HG03378 (cell line): ENCODE measurements around the gene CLCF1.

ENCODE experiments used
- ATAC-seq: cut with Tn5 transposase; IDR thresholded peaks from one replicate; pipeline ENCODE4 v1.9.1; 2021; ENCODE audit warnings: mild to moderate bottlenecking, moderate library complexity; ENCODE audit not compliant: unreplicated experiment

The CLCF1 gene

DNA sequence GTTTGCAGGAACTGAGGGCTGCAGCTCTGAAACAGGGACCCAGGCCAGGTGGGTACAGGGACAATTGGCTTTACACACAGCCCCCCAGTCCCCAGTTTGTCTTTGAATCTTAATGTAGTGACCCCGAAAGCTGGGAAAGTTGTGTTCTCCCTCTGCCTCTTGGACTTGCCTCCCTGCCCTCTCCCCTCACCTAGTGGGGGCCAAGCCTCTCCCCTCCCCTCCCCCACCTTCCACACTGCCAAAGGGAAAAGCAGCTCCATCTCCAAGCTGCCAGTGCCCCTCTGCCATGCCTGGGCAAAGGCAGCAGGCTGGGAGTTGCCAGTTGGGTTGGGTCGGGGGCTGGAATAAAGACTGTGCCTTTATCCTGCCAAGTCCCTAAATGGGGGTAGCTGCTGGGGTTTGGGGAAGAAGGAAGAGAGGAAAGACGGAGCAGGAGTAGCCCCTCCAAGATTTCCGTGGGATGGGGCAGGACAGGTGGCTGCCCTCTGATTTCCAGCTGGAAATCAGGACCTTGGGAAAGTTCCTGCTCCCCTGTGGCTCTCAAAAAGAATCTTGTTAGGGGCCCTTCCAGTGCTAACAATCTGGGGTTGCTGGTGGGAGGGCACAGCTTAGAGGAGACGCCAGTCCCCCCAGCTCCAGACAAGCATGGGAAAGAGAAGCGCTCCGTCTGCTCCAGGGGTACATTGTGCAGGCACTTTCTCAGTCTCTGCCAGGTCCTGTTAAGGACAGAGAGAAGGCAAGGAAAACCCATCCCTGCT is 2.8 kb upstream of the CLCF1 start:
- ATAC-seq = no peak

DNA sequence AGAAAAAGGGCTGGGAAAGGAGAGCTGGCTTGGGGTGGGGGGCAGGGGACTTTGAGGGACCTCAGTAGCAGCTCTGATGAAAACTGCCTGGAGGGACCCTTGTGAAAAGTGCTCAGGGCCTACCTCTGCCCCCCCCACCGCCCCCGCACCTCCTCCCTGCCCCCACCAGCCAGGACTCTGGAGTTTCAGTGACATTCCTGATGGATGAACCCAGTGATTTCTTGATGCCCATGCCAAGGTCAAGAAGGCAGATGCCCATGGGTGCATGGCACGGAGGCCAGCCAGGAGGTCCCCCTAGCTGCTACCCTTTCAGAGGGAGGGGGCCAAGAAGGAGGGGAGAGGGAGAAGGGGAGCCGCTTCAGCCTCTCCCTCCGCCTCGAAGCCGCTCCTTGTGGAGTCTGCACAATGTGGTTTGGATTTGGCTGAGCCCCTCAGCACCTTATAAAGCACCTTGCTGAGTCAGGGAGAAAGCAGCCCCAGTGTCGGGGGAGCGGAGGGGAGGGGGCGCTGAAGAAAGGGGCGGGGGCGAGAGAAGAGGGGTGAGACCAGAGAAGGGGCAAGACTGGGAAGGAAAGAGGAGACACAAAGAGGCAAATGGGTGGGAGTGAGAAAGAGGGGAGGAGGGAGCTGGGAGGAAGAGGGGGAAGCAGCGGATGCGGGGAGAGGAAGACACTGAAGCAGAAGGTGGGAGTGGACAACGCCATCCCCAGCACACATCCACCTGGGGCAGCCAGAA is 2.1 kb upstream of the CLCF1 start:
- no peak for ATAC-seq

DNA sequence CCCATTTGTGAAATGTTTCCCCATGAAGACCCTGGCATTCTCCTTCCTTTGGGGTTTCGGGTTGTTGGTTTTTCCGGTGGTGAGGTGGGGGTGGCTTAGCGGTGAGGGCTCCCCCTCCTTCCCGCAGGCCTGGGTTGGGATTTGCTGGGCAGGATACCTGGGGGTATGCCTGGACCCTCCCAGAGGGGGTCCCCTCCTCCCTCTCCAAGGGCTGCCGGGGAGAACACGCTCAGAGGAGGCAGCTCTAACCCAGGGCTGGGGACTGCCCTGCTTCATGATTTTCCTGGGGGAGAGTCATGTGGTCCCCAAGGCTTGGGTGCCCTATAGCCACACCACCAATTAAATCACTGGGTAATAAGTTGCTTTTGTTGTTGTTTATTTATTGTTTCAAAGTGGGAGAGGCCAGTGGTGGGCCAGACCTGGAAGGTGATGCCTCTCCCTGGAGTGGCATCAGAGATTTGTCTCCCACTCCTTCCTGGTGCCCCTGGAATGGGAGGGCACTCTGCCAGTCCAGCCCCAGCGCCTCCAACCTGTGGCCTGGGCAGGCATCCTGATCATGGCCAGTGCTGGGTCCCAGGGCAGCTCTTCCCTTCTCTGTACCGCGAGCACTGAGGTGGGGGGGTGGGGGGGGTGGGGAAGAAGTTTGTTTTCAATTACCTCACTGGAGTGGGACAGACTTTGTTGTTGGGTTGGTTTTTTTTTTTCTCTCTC is 1.3 kb upstream of the CLCF1 start:
- no peak for ATAC-seq

DNA sequence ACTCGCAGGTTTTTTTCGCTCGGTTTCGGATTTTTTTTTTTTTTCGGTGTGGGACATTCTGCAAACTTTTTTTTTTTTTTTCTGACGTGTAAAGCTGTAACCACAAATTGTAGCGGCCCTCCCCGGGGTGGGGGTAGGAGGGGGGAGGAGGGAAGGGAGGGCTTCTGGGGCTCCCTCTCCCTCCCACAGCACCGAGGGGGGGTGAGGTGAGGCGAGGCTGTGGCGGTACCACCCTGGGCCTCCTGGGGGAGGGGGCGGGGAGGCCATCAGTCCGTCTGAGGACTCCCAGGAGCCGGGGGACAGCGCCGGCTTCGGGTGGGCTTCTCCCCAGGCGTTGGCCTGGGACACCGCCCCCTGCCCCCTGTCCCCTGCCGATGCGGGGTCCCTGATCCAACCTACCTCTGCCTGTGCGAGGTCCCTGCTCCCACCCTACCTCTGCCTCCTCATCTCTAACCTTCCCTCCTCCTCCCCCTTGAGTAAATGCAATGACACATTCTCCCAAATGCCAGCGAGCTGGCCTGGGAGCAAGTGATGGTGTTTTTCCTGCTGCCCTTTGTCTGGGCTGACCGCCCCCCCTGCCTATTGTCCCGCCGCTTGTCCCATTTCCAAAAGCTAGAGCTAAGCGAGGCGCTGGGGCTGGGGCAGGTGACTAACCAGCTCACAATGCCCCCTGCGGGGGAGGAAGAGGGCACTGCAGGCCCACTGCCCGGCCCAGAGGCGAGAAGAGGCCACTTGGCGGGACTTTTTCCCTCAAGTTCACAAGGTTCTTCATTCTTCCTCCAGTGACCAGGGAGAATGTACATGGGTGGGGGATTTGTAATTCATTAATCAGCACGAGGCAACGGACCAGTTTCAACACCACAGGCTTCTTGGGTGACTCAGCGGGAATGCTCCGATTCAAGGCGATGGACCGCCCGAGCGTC is 511 bp upstream of the CLCF1 start:
- ATAC-seq = no peak

DNA sequence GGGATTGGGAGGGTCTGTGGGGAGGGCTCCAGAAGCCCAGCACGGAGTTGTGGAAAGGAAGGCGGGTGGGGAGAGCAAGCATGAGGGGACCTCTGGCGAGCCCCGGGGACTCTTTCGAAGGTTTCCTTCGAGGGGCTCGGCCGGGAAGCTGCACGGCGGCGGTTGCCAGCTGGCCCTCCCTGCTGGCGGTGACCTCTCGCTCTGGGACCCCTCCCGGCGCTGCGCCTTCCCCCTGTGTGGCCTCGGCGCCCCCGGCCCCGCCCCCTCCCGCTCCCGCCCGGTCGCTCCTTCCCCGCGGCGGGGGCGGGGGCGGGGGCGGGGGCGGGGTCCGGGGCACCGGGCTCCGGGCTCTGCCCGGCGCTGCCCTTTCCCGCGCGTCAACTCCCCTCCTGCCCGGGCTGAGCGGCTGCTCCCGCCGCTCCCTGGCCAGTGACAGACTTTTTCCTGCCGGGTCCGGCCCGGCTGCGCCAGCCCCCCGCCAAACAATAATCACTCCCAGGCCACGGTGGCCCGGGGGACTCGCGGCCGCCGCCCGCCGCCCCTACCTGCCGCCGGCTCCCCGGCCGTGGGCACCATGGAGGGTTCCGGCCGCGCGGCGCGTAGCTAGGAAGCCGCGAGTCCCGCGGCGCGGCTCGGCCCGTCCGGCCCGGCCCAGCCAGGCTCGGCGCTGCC is 941 bp downstream of the CLCF1 start:
- no peak for ATAC-seq

DNA sequence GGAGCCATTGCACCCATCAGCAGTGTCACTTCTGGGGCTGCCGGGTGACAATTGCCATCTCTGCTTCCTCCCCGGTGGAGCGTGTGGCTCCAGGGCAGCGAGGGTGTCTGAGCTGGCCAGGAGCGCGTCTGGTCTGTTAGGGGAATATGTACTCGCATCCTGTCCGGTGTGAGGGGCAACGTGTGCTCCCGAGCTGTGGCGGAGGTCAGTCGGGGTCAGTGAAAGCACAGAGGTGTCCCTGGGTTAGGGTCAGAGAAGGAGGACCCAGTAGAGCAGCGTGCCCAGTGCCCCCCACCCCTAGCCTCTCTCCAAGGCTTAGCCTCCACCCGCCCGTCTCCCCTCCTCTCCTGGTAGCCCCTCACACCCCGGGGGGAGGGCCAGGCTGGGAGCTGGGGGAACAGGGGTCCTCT is 1.5 kb downstream of the CLCF1 start:
- ATAC-seq = no peak

DNA sequence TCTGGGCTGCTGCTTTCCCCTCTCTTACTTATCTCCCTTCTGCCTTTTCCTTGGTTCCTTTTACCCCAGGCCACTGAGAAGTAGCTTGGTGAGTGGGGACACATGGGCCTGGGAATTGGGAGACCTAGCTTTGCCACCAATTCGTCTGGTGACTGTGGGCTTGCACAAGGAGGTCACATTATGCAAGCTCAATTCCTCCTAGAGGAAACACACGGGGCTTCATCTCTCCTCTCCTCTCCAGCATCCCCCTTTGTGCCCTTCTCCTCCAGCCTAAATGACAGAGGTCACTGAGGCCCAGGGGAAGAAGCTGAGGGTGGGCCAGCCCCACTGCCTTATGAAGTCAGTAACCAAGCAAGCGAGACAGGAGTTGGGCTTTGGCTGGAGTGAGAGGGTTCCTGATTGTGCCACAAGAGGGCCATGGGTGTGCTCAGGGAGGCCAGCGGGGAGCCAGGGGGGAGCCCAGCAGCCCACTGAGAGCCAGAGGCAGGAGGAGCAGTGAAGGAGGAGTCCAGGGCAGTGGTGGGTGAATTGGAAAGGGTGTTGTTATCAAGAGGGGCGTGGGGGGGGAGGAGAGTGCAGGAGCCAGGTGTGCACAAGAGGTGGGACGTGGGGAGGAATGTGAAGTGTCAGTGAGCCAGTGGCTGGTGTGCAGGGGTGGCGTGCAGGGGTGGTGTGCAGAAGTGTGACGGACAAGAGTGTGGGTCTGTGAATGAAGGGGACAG is 2.0 kb downstream of the CLCF1 start:
- no peak for ATAC-seq

DNA sequence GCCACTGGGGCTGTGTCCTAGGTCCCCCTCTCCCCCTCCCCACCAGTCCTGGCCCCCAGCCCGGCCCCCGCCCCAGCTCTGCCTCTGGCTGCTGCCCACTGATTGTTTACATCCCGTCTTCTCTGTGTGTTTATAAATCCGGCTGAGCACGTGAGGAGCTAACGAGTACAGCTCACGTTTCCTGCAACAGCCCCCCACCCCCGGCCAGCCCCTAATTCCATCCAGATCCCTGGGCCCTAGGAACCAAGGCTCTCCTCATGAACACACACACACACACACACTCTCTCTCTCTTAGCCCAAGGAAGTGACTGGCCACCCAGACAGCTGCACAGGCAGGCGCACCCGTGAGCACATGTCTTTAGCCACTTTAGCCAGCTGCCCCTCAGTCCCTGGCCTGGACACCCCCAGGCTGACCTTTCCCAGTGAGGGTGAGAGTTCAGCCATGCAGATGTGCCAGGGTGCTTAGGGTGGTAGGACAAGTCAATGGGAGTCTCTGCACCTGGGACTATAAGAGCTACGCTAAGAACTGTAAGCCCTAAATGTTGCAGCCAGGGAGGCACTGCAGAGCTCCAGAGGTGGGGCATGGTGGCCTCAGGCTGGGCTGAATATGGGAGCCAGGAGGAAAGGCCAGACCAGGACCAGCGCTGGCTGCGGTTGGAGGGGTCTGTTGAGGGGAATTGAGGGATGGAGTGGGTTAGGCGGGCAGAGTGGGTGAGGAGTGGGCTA is 2.9 kb downstream of the CLCF1 start:
- no peak for ATAC-seq

DNA sequence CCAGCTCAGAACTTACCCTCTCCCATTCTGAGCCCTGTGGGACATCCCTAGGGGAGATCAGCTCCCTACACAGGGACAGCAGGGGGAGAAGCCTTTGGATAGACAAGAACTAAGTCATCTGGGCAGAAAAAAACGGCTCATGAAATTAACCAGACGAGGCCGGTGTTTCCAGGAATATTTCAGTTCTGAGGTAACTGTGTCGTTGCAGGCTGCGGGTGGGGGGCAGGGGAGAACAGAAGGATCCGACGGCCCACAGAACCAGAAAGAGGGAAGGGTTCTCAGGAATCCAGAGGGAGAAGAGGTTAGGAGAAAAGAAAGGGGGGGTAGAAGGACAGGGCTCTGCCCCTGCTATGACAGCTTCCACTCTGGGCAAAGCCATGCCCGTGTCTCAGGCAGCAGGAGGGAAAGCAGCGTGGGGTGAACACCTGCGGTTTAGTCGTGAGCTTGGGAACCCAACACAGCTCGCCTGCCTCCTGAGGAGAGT is 3.6 kb downstream of the CLCF1 start:
- no peak for ATAC-seq

DNA sequence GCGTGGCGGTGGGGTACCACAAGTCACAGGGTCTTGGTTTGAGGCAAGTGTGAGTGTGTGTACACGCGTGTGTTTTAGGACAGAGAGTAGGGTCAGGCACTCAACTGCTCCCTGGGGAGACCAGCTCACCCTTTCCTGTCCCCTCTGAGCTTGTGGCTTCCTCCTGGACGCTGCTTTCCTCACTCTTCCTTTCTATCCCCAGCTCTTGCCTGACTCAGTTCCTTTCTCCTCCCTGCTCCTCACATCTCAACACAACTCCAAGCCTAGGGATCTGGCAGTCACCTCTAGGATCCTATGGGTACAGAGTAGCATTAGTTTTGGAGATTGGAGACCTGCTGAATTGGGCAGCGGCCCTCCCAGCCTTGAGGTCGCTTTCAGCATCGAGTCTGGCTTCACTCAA is 4.1 kb downstream of the CLCF1 start:
- ATAC-seq = no peak

DNA sequence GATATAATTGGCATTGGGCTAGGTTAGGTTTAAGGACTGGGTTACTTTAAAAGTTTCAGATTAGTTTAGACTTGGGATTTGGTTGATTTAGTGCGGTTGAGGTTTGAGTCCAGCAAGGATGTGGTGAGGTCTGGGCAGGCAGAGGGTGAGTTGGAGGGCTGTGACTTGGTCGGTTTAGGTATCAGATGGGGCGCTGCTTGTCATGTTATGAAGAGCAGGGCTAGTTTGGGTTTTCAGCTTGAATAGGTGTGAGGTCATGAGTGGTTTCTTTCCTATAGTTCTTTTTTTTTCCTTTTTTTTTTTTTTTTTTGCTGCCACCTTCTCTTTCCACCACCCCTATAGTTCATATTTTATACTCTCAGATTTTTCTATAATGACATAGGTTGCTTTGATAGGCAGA is 4.8 kb downstream of the CLCF1 start:
- peak; percentile 43 for ATAC-seq

DNA sequence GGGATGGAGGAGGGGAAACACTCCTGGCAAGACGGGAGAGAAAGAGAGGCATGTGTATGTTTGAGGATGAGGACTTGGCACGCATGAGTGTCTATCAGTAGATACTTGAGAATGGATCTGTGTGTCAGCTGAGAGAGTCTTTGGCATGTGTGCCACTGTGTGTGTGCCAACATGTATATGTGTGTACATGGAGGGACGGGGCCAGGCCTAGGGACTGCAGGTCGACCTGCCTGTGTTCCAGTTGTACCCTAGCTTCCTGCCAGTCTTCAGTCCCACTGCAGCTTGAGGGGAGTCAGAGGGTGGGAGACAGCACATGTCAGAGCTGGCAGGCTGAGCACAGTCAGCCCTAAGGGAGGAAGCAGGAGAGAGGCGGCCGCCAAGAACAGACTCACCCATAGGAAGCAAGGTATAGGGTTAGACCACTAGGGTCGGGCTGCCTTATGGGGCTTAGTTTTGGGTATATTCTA is 5.6 kb downstream of the CLCF1 start:
- no peak for ATAC-seq

DNA sequence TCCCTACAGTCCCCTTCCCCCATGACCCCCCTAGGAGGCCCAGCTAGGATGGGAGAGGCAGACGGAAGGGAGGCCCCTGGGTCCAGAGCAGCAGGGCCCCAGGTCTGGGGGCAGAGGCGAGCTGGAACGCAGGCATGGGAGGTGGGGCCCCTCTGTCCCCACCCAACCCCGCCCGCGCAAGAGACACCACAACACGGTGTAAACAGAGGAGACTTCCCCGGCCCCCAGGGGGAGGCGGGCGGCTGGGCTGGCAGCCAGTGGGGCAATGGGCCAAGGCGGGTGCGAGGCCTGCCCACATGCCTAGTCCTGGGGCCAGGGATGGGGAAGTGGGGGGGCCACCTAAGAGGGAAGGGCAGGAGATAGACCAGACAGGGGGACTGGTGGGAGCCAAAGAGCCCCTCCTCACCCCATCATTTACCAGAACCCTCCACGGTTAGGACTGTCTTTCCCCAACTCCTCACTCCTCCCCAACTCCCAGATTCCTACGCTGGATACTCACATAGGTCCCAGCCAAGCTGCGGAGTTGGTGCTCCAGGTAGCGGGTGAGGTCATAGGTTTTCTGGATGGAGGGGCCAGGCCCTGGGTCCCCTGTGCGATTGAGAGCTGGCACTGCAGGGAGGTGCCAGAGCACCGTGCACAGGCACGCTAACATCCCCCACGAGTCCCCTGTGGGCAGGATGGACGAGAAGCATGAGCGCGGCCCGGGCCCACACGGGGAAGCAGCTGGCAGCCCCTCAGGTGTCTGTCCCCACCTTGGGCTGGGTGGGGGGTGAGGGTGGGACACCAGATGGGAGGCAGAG is 6.2 kb downstream of the CLCF1 start:
- ATAC-seq = no peak

DNA sequence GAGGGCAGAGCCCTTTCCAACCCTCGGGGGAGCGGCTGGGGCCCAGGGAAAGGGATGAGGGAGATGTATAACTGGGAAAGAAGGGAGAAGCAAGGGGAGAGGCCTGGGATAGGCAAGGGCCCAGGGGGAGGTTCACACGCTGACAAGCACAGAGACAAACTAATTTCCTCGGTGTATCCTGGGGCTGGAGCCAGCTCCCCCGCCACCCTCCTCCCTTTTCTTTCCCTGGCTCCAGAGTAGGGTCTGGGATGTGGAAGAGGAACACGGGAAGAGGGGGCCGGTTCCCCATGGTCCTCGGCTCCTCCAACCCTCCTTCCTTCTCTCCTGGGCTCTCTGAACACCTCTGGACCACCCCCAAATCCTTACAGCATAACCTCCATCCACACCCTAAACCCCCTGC is 6.9 kb downstream of the CLCF1 start:
- ATAC-seq = no peak

DNA sequence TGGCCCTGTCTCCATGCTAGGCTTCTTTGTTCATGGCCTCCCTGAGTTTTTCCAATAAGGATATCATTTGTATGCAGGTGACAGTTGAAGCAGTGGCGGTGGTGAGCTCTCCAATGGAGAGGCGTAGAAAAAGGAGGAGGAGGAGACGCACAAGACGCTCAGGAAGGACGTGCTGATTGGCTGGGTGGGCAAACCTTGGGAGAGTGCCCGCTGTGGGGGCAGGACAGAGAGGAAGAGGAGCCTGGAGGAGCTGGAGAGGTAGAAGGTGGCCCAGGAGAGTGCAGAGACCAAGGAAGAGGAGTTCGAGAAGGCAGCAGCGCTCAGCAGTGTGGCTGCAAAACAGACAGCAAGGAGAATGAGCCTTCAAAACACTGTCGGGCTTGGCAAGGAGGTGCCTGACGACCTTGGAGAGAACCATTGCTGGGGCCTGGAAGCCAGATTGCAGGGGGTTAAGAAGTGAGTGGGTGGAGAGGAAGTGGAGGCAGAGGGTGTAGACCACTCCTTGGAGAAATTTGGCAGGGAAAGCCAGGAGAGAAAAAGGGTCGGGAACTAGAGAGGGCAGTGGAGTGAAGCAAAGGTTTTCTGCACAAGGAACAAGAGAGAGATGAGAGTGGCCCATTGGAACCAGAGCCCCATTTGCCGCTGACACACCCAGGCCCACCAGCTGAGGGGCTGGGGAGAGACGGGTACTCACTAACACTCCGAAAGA is 7.5 kb downstream of the CLCF1 start:
- ATAC-seq = no peak

DNA sequence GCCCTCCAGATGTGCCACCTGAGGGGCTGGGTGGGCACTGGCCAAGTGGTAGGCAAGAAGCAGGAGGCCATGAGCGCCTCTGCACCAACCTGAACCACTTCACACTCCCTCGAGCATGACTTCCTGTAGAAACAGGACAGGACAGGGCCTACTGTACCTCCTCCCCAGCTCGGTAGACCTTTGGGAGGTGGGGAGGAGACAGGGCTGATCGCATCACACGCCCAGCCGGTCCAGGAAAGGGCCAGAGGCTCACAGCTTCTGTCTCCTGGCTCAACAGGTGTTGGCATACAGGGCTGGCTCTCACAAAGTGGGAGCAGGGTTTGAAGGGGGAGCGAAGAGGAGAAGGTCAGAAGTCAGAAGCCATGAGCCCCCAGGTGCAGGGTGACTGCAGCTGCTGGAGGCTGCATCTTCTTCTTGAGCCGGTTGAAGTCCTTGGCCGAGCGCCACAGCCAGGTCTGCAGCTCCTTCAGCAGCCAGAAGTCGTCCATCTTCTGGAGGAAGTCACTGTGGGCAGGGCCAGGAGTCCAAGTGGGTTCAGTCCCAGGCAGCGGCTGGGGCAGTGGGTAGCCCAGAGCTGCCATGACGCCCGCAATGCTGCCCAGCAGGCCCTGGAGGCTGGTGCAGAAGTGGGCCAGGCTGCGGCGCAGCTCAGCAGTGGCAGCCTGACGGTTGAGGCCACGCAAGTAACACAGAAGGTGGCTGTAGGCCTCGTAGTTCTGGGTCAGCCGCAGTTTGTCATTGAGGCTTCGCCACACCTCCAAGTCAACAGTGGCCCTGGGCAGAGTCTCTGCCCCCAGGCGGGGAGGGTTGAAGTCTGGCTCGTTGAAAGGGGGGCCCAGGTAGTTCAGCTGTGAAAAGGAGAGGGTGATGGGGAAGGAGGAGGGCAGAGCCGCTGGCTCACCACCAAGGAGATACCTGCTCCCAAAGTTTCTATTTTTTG is 8.3 kb downstream of the CLCF1 start:
- no peak for ATAC-seq
